Breast epithelium (tissue), 4 donors: ENCODE results near the gene CD244. TPM values are rescaled to one million over a fixed set of nuclear protein-coding genes. Genes with fewer than 3 reads are reported as not detected.

Experiments
- DNase-seq, 2 donors: peaks; one replicate each; pipeline ENCODE4 v3.0.0-alpha.2; 2019; ENCODE audit warnings: low spot score in 2 of 2
- H3K27ac ChIP-seq, 2 donors: fragments of 200-600 bp; sonication (generic) in 1 of 2; one replicate each; pipeline ENCODE4 v1.5.1; 2016 to 2019; ENCODE audit warnings: mild to moderate bottlenecking in 1 of 2
- H3K27me3 ChIP-seq, 2 donors: fragments of 200-600 bp; sonication (generic) in 1 of 2; one replicate each; pipeline versions ENCODE4 v1.5.1 to v1.6.0; 2017 to 2019; ENCODE audit warnings: control low read depth in 1 of 2, mild to moderate bottlenecking in 1 of 2
- H3K36me3 ChIP-seq: fragments of 200-600 bp; one replicate; pipeline ENCODE4 v1.5.1; 2019
- H3K4me1 ChIP-seq, 2 donors: fragments of 200-600 bp; sonication (generic); one replicate each; pipeline ENCODE4 v1.5.1; 2016 to 2019; ENCODE audit warnings: control low read depth in 1 of 2
- H3K4me3 ChIP-seq, 3 donors: fragments of 200-600 bp; sonication (generic); 1 replicate in 2 of 3; 2 replicates in 1 of 3; pipeline ENCODE4 v1.5.1; 2016 to 2019; ENCODE audit warnings: mild to moderate bottlenecking in 3 of 3, moderate library complexity in 2 of 3
- H3K9me3 ChIP-seq, 2 donors: fragments of 200-600 bp; sonication (generic) in 1 of 2; one replicate each; pipeline ENCODE4 v1.5.1; 2016 to 2019; ENCODE audit warnings: control low read depth in 1 of 2
- POLR2A ChIP-seq: fragments of 450-650 bp; IDR thresholded peaks from one replicate; pipeline ENCODE4 v1.6.1; 2016; ENCODE audit warnings: antibody characterized with exemption, mild to moderate bottlenecking, moderate library complexity
- POLR2AphosphoS5 ChIP-seq, 3 donors: sonication (generic); formaldehyde crosslinking; IDR thresholded peaks; one replicate each; pipeline ENCODE4 v1.6.1; 2017; ENCODE audit warnings: antibody characterized with exemption in 3 of 3
- intact Hi-C: fragments of 100-400 bp; cut with DNase I; formaldehyde crosslinking; loops from one replicate; pipeline ENCODE4 v1.15.1; 2023; ENCODE audit warnings: low total_unique reads
- total RNA-seq, 3 donors: library from RNA; depleted of rRNA; stranded (reverse); fragments of >200 nt; gene quantifications; one replicate each; pipeline ENCODE4 v1.1.0, GENCODE V29; 2016
- TF ChIP-seq, protein P1 (sequence below), 3 donors: fragments of 450-650 bp; IDR thresholded peaks; one replicate each; pipeline ENCODE4 v1.5.1; 2016 to 2017; ENCODE audit warnings: antibody characterized with exemption in 3 of 3, mild to moderate bottlenecking in 3 of 3, moderate library complexity in 3 of 3

Gene CD244
- total RNA-seq, 3 donors from 2014 or later: 0.64 to 1.6 (median 0.66) TPM

DNA sequence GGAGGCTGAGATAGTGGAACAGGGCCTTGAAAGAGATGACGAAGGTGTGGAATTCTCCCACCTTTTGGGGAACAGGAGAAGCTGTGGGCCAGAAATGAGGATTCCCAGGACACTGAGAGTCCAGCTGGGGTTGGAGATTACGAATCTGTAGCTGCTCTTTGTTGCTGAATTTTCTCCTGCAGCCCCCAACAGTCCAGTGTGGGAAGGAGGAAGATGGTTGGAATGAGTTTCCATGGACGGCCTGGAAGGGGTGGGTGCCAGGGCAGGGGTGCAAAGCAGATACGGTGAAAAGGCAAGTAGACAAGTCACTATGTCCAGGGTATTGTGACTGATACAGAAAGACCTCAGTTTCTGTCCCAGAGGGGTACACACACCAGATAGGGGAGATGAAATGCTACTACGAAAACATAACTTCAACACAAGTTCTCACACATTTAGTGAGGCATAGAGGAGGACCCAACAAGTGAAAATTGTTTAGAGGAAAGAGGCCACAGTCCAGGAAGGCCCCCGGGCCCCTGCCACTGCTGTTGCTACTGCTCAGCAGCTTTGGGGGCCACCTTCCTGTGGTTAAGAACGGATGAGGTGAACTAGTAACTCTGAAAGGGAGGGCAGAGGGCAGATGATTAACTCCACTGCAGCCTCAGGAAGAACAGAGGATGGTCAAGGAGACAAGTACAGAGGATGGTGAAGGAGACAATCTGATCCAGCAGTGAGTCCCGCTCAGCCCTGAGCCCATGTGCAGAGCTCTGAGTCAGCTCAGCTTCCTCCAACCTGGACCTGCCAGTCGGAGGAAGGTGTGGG, 7.3 kb downstream of the CD244 start:
- no peaks in the 10 kb centered on the region for H3K27me3 ChIP-seq
- no peaks in the 10 kb centered on the region for H3K4me1 ChIP-seq
- H3K9me3 ChIP-seq: no peaks in the 10 kb centered on the region
- intact Hi-C loops: no loop called here
- H3K27ac ChIP-seq: no peak overlapping the region
- TF ChIP-seq POLR2A: no peak
- TF ChIP-seq, protein P1, sequence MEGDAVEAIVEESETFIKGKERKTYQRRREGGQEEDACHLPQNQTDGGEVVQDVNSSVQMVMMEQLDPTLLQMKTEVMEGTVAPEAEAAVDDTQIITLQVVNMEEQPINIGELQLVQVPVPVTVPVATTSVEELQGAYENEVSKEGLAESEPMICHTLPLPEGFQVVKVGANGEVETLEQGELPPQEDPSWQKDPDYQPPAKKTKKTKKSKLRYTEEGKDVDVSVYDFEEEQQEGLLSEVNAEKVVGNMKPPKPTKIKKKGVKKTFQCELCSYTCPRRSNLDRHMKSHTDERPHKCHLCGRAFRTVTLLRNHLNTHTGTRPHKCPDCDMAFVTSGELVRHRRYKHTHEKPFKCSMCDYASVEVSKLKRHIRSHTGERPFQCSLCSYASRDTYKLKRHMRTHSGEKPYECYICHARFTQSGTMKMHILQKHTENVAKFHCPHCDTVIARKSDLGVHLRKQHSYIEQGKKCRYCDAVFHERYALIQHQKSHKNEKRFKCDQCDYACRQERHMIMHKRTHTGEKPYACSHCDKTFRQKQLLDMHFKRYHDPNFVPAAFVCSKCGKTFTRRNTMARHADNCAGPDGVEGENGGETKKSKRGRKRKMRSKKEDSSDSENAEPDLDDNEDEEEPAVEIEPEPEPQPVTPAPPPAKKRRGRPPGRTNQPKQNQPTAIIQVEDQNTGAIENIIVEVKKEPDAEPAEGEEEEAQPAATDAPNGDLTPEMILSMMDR (IDR thresholded peaks at IDR 0.05): no peak
- no peak for TF ChIP-seq POLR2AphosphoS5 (IDR thresholded peaks at IDR 0.05)
- no peak overlapping the region for H3K4me3 ChIP-seq
- no peak for DNase-seq
- no peaks in the 10 kb centered on the region for H3K36me3 ChIP-seq

DNA sequence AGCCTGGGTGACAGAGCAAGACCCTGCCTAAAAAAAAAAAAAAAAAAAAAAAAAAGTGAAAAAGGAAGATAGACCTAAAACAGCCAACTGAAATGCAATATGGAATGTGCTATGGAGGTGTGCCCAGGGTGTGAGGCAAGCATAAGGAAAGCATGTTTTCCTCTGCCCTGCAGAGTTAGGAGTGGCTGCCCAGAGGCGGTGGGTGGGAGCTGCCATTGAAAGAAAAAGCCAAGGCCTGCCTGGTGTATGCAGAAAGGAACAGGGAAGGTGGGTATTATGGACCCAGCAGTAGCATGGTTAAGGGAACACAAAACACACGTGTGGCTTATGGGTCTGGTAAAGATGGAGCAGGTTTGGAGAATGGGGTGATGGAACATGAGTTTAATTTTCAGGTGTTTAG, 8.9 kb downstream of the CD244 start:
- intact Hi-C loops: no loop called here
- Histone ChIP-seq H3K9me3 (no peaks in the 10 kb centered on the region), H3K4me1 (no peaks in the 10 kb centered on the region), H3K36me3 (no peaks in the 10 kb centered on the region), H3K4me3 (no peak overlapping the region), H3K27ac (no peak overlapping the region), H3K27me3 (no peaks in the 10 kb centered on the region)
- TF ChIP-seq, protein P1 (IDR thresholded peaks at IDR 0.05): no peak
- no peak for TF ChIP-seq POLR2A
- no peak for TF ChIP-seq POLR2AphosphoS5 (IDR thresholded peaks at IDR 0.05)
- DNase-seq: no peak

DNA sequence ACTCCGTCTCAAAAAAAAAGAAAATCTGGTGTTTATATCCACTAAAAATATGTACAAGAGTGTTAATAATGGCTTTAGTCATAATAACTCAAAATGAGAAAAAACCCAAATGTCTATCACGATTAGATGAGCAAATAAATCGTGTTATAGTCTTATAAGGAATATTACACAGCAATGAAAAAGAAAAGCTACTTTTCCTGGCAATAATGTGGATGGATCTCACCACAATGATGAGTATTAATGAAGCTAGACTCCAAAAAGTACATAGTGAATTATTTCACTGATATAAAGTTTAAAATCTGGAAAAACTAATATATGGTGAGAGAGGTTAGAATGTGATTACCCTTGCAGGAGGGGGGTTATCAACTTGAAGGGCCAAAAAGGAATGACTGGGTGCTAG, 9.7 kb downstream of the CD244 start:
- Histone ChIP-seq H3K4me3 (no peak overlapping the region), H3K36me3 (no peaks in the 10 kb centered on the region), H3K9me3 (no peaks in the 10 kb centered on the region), H3K27ac (no peak overlapping the region), H3K27me3 (no peaks in the 10 kb centered on the region), H3K4me1 (no peaks in the 10 kb centered on the region)
- DNase-seq: no peak
- intact Hi-C loops: no loop called here
- TF ChIP-seq POLR2A (no peak), POLR2AphosphoS5 (IDR thresholded peaks at IDR 0.05) (no peak)
- TF ChIP-seq, protein P1 (IDR thresholded peaks at IDR 0.05): no peak

DNA sequence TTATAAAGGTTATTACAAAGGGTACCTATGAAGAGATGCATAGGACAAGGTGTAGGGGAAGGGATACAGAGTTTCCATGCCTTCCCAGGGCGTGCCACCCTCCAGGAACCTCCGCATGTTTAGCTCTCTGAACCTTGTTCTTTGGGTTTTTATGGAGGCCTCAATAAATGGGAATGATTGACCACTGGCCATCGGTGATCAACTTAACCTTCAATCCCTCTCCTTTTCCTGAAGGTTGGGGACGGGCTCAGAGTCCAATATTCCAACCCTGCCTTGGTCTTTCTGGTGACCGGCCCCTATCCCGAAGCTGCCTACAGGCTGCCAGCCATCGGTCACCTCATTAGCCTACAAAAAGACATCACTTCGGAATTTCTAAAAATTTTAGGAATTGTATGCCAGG, 11.7 kb downstream of the CD244 start:
- Histone ChIP-seq H3K9me3 (no peaks in the 10 kb centered on the region), H3K27me3 (no peaks in the 10 kb centered on the region), H3K4me3 (no peak overlapping the region), H3K27ac (no peak overlapping the region), H3K4me1 (no peaks in the 10 kb centered on the region), H3K36me3 (no peaks in the 10 kb centered on the region)
- DNase-seq: no peak
- TF ChIP-seq, protein P1 (IDR thresholded peaks at IDR 0.05): no peak
- TF ChIP-seq POLR2AphosphoS5 (IDR thresholded peaks at IDR 0.05) (no peak), POLR2A (no peak)
- intact Hi-C loops: no loop called here

DNA sequence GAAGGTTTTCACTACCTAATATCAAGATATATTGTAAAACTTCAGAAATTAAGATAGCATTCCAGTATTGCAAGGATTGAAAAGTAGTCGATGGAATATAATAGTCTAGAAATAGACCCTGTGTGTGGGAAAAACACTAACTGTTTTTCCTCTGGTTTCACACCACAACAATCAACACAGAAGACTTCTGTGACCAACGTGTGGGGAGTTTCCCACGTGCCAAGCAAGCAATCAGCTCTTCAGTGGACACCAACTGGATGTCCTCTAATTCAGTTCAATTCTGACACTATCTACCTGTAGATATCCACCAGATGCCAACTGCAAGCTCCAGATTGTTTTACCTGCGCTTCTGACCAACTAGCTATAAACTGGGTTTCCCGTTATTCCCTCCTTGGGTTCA, 12.1 kb downstream of the CD244 start:
- Histone ChIP-seq H3K9me3 (no peaks in the 10 kb centered on the region), H3K4me3 (no peak overlapping the region), H3K27me3 (no peaks in the 10 kb centered on the region), H3K36me3 (no peaks in the 10 kb centered on the region), H3K27ac (no peak overlapping the region), H3K4me1 (no peaks in the 10 kb centered on the region)
- TF ChIP-seq POLR2A (no peak), POLR2AphosphoS5 (IDR thresholded peaks at IDR 0.05) (no peak)
- TF ChIP-seq, protein P1 (IDR thresholded peaks at IDR 0.05): no peak
- intact Hi-C loops: no loop called here
- DNase-seq: no peak
